Stimulated activated CD8-positive, alpha-beta memory T cell treated with anti-CD3 and anti-CD28 coated beads, Interleukin-4, amount 100 ng/mL, for 1 hour (primary cell): ENCODE data around the gene DDX54.
"Not testable (repeated sequence)": the region's sequence is repeated elsewhere in the genome, so short reads cannot be mapped to it uniquely, and the experiment has no call there.

Experiments
- DNase-seq, 2 donors: peaks; one replicate each; pipeline ENCODE4 v3.0.0-alpha.2; 2020; ENCODE audit warnings: low read depth in 2 of 2, low spot score in 1 of 2

DDX54 gene

DNA sequence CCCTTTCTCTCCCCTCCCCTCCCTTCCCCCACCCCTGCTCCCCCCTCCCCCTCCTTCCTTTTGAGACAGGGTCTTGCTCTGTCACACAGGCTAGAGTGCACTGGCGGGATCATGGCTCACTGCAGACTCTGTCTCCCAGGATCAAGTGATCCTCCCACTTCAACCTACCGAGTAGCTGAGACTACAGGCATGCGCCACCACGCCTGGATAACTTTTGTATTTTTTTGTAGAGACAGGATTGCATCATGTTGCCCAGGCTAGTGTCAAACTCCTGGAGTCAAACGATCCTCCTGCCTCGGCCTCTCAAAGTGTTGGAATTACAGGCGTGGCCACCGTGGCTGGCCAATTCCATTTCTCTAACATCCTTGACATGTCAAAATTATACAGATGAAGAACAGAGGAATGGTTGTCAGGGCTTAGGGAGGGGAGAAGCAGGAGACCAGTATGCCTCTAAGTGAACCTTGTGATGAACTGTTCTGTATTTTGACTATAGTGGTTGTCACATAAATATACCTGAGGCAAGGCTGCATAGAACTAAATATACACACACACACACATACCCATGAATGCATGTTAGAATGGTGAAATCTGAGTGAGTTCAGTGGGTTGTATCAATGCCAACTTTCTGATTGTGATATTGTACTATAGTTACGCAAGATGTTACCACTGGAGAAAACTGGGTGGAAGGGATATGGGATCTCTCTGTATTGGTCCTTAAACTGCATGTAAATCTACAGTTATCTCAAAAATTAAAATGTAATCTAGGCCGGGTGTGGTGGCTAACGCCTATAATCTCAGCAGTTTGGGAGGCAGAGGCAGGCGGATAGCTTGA is 39.3 kb downstream of the DDX54 start:
- DNase-seq: no peak

DNA sequence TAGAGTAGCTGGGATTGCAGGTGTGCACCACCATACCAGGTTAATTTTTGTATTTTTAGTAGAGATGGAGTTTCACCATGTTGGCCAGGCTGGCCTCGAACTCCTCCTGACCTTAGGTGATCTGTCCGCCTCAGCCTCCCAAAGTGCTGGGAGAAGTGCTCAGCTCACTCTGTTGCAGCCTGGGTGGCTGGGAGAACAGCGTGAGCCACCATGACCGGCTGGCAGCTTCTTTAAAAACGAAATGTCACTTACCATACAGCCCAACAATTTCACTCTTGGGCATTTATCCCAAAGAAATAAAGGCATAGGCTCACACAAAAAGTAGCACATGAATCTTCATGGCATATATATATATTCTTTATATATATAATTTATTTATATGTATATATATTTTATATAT is 40.5 kb downstream of the DDX54 start:
- no peak for DNase-seq

DNA sequence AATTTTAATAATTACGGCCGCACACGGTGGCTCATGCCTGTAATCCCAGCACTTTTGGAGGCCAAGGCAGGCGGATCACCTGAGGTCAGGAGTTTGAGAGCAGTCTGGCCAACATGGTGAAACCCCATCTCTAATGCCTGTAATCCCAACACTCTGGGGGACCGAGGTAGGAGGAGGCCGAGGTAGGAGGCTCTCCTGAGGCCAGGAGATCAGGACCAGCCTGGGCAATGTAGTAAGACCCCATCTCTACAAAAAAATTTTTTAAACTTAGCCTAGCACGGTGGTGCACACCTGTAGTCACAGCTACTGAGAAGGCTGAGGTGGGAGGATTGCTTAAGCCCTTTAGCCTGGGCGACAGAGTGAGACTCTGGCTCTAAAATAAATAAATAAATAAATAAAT is 41.3 kb downstream of the DDX54 start:
- DNase-seq: no peak

DNA sequence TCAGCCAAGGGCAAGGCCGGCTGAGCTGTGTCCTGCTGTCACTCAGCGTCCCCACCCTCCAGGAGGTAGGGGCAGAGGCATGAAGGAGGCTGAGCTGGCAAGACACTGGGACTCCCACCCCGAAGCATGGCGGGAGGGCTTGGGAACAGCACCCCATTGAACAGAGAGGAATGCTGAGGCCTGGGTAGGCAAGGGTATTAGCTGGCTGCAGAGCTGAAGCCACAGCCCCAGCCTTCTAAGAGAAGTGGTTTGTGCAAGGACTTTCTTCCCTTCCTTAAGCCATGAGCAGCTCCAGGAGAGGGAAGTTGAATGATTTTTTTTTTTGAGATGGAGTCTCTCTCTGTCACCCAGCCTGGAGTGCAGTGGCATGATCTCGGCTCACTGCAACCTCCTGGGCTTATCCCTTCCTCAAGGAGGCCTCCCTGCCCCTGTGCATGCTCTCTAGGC is 42.4 kb downstream of the DDX54 start:
- DNase-seq: no peak

DNA sequence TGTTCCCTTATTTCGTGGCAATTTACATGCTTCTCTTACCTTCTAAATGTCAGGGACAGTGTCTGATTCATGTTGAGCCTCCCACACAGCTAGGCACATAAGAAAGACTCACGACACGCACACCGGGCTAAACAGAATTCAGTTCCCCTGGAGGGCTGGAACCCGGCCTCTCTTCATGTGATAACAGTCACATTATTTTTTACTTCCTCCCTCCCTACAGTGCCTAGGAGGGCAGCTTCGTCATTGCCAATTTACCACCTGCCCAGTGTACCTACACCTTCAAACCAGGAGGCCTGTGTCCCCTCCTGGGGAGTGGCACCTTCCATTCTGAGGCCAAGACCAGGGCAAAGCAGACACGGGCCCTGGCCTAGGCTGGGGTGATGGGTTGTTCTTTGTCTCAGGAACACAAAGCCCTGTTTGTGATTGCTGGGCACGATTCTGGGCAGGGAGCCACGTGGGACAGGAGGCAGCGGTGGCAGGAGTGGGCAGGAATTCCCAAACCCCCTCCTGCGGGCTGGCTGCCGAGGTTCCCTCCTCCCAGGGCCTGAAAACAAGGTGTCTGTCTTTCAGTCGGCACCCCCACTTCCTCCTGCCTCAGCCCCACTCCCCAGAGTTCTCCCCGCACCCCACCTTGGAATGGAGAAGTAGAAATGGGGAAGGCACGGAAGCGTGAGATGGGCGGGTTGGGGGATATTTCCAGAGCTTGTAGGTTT is 42.9 kb downstream of the DDX54 start:
- no peak for DNase-seq

DNA sequence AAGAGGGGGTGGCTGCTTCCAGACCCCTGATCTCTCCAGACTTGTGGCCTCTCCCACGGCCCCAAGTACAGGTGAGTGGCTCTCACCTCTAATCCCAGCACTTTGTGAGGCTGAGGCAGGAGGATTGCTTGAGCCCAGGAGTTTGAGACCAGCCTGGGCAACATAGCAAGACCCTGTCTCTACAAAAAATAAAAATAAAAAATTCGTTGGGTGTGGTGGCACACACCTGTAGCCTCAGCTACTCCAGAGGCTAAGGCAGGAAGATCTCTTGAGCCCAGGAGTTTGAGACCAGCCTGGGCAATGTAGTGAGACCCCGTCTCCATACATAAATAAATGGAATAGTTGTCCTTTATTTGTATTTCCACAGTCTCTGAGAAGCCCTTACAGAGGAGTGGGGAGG is 43.6 kb downstream of the DDX54 start:
- DNase-seq: not testable (repeated sequence)

DNA sequence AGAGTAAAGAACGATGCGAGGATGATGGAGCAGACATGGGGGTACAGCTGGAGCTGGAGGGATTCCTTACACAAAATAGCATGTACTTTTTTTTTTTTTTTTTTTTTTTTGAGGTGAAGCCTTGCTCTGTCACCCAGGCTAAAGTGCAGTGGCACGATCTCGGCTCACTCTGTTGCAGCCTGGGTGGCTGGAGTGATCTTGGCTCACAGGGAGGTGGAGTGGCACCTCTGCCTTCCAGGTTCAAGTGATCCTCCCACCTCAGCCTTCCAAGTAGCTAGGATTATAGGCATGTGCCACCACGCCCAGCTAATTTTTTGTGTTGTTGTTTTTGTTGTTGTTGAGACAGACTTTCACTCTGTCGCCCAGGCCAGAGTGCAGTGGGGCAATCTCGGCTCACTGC is 44.6 kb downstream of the DDX54 start:
- no peak for DNase-seq

DNA sequence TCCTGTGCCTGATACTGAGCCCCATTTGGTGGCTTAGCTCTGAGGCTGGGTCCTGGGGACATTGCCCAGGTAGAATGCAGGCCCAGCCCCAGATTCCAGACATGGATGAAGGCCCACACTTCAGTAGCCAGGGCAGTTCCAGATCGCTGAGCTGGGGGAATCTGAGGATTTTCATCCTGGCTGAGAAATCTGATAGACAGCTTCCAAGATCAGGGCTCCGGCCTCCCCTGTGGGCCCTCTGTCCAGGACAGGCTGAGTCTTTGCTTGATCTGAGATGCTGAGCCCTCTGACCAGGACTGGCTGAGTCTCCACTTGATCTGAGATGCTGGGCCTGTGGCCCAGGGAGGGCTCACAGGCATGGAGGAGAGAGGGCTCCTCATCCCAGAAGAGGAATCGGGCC is 46.5 kb downstream of the DDX54 start:
- DNase-seq: no peak

DNA sequence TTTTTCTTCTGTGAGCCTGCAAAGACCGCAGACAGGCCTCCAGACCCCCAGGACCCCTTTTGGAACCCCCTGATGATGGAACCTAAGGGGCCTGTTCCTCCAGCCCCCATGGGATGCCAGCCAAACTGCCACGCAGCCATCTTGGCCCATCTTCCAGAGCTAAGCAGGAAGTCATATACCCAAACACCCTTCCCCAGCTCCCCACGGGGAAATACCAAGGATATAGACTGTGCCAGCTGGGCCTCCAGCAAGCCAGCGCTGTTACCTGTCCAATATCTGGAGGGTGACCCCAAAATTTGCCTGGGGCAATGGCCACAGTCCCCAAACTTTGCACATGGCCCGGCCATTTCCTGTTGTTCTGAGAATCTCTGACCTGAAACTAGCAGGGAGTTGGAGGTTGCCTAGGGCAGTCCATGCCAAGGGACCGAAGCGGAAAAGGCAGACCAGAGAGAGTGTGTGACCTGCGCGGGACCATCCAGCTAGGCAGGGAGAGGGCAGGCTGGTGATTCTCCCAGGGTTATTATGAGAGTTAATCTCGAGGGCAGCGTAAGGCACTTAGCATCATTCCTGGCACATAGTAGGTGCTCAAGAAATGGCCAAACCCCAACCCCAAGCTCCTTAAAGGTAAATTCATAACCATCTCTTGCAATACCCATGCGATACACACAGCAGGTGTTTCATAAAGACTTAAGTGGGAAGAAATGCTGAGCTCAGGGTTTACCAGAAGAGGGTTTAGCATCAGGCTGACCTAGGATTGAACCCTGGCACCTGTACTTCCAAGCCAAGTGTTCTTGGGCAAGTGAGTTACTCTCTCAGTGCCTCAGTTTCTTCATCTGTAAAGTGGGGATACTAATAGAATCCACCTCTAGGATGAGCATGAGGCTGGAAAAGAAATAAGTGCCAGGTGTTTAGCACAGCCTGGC is 47.2 kb downstream of the DDX54 start:
- DNase-seq: no peak

DNA sequence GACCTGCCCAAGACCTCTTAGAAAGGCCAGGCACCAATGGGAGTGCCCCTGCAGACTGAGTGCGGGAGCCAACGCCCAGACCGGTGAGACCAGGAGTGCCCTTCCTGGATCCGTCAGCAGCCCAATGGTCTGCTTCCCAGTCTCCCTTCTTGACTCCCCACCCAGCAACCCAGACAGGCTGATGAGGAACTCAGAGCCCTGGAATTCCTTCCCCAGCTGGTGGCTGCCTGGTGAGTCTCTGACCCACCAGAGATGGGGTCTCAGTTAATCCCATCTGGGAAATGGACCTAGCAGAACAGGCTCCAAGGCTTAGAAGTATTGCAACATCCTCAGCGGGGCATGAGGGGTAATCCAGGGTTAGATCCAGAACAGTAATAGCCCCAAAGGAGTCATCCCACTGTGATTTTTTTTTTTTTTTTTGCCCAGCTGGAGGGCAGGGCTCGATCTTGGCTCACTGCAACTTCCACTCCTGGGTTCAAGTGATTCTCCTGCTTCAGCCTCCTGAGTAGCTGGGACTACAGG is 48.2 kb downstream of the DDX54 start:
- no peak for DNase-seq

DNA sequence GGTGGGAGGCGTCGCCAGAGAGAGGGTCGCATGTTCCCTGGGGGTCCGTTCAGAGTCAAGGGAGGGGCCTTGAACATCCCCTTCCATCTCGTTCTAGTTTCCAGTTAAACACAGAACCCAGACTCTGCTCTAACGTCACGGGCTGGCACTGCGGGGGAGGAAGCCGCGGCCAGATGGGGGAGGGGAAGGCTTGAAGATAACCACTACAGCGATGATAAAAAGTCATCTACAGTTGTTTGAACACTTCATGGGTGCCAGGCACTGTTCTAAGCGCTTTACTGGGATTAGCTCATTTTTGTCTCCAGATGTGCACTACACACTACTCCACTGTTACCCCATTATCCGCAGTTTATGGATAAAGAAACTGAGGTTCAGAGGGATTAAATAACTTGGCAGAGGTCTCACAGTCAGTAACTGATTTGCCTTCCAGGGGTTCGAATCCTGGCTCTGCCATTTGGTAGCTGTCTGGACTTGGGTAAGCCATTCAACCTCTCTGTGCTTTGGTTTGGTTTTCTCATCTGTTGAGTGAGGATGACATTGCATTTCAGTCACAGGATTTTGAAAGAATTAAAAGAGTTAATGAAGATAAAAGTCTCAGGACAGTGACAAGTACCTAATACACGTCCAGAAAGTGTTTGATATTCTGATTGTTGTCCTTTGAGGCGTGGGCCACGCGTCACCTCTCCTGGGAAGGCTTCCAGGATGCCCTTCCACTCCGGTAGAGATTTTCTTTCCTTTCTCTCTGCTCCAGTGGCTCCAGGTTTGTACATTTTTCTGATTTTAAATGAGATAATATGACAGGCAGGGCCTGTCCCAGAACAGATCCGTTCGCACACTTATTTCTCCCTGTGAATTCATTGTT is 48.9 kb downstream of the DDX54 start:
- no peak for DNase-seq

DNA sequence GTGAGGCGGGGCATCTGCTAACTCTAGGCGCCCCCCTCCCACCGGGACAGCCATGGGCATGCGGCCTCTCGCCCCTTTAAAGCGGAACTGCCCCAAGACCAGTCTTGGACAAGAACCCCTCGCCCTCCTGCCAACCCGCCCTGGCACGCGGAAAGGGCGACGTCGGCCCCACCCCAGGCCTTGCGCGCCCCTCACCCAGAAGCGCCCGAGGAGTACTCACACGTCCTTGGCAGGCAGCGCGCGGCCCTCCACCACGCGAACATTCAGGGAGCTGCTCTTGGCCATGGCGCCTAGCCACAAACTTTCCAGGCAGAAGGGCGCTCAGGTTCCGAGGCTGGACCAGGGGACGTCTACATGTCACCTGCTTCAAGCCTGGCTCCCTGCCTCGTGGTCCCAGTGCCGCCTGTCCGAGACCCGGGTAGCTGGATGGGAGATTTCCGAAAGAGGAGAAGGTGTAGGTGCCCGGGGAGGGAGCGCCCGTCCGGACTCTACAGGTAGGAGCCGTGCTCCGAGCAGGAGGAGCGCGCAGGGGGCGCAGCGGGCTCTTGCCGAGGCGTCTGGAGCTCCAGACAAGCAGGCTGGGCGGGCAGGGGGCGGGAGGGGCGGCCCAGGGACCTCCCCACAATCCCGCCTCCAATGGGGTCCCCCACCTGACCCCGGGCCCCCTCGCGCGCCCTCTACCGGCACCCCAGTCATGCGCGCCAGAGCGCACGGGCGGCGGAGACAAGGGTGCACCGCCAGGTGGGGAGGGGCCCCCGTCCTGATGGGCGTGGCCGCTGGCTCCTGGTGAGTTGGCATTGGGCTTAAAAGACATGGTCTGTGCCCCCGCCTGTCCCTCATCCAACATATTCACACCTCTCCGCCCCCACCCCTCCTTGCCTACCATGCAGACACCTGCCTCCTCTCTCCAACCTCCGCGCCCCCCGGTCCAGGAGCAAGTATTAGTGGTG is 49.8 kb downstream of the DDX54 start, which contains the start of gene RASAL1:
RASAL1 (minus strand) TSS at position 584 of the 950 bp plus-strand sequence; CDS start at position 285, 299 bp downstream.
- DNase-seq: peak in 1 of 2 donors; percentile 25

DNA sequence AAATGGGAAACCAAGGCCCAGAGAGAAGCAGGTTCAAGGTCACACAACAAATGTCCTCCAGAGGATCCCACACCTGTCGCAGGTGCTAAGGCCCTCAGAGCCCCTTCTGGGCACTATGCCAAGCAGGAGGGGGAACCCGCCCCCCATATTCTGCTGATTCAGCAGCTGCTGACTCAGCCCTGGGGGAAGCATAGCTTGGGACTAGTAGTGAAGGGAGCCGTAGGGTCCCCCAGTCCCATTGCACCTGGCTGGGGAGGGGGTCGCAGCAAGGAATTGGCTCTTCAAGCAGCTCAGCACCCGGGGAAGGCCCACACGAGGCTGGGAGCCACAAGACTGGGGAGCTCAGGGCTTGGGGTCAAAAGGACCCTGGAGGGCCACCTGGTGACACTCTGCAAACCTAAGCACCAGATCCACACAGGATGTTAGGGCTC is 50.7 kb downstream of the DDX54 start:
- no peak for DNase-seq

DNA sequence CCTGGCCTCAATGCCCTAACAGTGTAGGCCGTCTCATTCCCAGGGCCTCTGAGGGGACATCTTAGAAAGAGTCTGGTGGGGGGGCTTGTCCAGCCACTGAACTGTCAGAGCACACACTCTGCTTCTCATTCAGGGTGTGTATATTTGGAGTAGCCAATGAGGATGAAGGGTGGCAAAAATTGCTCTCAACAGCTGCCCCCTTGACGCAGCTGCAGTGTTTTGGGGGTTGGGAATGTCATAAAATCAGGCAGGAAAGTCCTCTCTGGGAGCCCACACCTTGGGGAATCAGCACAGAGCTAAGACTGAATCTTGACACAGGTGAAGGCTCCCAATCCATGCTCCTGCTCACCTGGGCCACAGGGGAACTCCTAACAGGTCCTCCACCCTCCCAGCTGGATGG is 51.2 kb downstream of the DDX54 start:
- no peak for DNase-seq

DNA sequence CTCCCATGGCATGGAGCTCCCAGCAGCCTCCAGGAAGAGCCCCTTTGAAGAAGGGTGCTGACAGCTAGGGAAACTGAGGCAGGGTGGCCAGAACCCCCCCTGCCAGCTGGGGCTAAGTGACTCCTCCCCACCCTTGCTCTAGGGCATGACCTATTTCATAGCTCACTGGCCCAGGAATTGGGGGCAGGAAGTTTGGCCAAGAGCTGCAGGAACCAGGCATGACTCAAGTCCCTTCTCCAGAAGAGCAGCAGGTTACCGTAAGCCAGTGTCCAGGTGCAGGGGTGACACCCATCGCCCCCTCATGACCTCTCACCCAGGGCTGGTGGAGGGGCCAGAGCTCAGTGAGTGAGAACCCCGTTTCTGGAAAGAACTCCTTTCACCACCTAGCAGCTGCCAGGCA is 51.6 kb downstream of the DDX54 start:
- no peak for DNase-seq

DNA sequence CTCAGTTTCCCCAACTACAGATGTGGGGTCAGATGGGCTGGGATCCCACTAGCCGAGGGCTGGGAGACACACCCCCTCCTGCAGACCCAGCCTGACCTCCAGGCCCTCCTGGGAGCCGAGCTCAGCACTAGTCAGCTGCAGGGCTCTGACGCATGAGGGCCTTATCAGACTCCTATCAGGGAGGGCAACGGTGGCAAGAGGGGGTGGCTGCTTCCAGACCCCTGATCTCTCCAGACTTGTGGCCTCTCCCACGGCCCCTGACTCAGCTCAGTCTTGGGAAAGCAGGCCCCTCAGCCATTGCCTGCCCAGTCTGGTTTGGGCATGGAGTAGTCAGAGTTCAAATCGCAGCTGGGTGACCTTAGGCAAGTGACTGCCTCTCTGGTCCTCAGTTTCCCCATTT is 52.2 kb downstream of the DDX54 start:
- DNase-seq: no peak

DNA sequence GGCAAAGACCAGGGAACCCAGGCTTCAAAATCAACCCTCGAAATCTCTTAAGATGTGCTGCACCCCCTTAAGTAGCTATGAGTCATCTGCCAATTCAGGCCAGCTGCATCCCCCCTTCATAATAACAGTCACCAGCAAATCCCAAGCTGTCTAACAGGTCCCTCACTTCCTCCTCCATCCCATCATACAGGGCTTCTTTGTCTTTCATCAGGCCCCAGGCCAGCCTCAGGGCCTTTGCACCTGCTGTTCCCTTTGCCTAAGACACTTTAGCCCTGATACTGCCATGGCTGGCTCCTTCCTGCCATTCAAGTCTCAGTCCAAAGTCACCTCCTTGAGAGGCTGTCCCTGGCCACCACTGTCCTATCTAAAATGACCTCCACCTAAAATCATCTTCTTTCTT is 53.7 kb downstream of the DDX54 start:
- DNase-seq: no peak

DNA sequence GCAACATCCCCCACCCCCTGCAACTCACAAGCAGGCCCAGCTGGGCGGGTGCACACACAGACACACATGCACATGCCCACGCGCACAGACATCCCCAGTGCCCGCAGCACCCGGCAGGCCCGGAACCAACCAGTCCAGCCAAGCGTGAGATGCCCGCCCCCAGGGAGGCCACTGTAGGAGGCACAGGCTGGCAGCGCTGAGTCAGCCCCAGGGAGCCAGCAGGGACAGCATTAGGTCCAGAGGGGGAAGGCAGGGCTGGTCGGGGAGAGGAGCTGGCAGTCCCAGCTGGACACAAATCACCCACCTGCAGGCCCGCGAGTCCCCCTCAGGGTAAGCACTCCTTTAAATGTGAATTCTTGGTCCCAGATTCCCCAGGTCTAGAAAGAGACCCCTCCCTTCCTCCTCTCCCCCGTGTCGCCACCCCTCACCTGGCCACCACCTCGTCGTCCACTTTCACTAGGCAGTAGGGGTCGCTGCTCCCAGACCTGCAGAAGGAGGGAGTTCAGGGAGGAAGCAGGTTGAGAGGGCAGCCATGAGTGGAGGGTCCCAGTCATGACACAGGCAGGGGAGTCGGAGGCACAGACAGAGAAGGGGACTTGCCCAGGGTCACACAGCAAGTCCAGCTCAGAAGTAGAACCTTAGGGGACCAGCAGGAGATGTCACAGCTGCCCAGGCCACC is 54.7 kb downstream of the DDX54 start:
- no peak for DNase-seq
